ENCODE measurements around the gene CEP192. TPM values are rescaled to one million over a fixed set of nuclear protein-coding genes. Genes with fewer than 3 reads are reported as not detected.

CEP192 gene
- total and polyA plus RNA-seq, 2 donors (not counting 1 experiment from before 2014, with no cell fraction given), result 39.3 to 47.3 TPM

GRCh38 chr18:12960395-12960794 is 30.8 kb upstream of the CEP192 start:
- CTCF ChIA-PET, result no interaction called here
- ATAC-seq (ENCODE audit: low read depth), result no peak

GRCh38 chr18:12960853-12961397 is 30.2 kb upstream of the CEP192 start:
- ChIA-PET POLR2A (no interaction called here), CTCF (no interaction called here)
- H3K27me3 ChIP-seq (replicated peaks in 1 of 4; ENCODE audit: control extremely low read depth in 1 of 4, control insufficient read depth in 3 of 4, insufficient read depth in 4 of 4, low read length in 3 of 4), result no peaks in the 10 kb centered on the region
- H4K20me1 ChIP-seq (ENCODE audit: control insufficient read depth, insufficient read depth, low read length, poor library complexity, severe bottlenecking), result peaks cover 29% of the 10 kb centered on the region
- Mint-ChIP-seq H3K9me3 (ENCODE audit: insufficient read depth) (no peaks in the 10 kb centered on the region), H3K27me3 (no peaks in the 10 kb centered on the region), H3K4me3 (no peak overlapping the region), H3K4me1 (no peaks in the 10 kb centered on the region), H3K27ac (no peak overlapping the region)
- H2AFZ ChIP-seq (ENCODE audit: insufficient read depth, low read depth, low read length, poor library complexity, severe bottlenecking), result no peak overlapping the region
- peaks cover 18 to 59% of the 10 kb centered on the region in 2 experiments for H3K36me3 ChIP-seq (replicated peaks in 1 of 2; ENCODE audit: control extremely low read depth in 1 of 2, control insufficient read depth in 1 of 2, extremely low read depth in 1 of 2, insufficient read depth in 2 of 2, low read length in 1 of 2)
- ATAC-seq (ENCODE audit: low read depth) (no peak), DNase-seq (no peak)
- no peak overlapping the region for H3K9ac ChIP-seq (ENCODE audit: low read length)
- H3K9me3 ChIP-seq (ENCODE audit: control extremely low read depth in 1 of 3, control insufficient read depth in 2 of 3, insufficient read depth in 1 of 3, low read length in 2 of 3), result peaks cover 0 to 2% (median 2%) of the 10 kb centered on the region in 3 donors
- no peak overlapping the region for H3K4me3 ChIP-seq (ENCODE audit: control extremely low read depth in 1 of 5, extremely low read depth in 1 of 5, insufficient read depth in 1 of 5, low read depth in 2 of 5, low read length in 4 of 5)
- no peak overlapping the region for H3K27ac ChIP-seq (ENCODE audit: low read length in 2 of 2)
- intact Hi-C loops (cut with micrococcal nuclease), result no loop called here
- TF ChIP-seq CTCF (IDR thresholded peaks at IDR 0.05), result no peak
- no peak for TF ChIP-seq EZH2 (IDR thresholded peaks at IDR 0.05; ENCODE audit: borderline replicate concordance, insufficient read depth, low read depth, low read length, poor library complexity, severe bottlenecking)
- 99% methylated on average over 6 of the region's 6 CpGs for WGBS (ENCODE audit: insufficient coverage)
- no peak overlapping the region for H3K4me2 ChIP-seq (replicated peaks; ENCODE audit: low read depth, low read length, poor library complexity, severe bottlenecking)
- H3K79me2 ChIP-seq (ENCODE audit: control insufficient read depth, insufficient read depth, low read length), result peaks cover 69% of the 10 kb centered on the region
- H3K4me1 ChIP-seq (ENCODE audit: control insufficient read depth in 2 of 2, insufficient read depth in 2 of 2, low read length in 2 of 2), result no peaks in the 10 kb centered on the region

More at GRCh38 chr18:12960395-12960794, 30.8 kb upstream of the CEP192 start:
- no peak overlapping the region for H3K9ac ChIP-seq (ENCODE audit: low read length)
- Mint-ChIP-seq H3K4me3 (no peak overlapping the region), H3K27ac (no peak overlapping the region), H3K27me3 (no peaks in the 10 kb centered on the region), H3K9me3 (ENCODE audit: insufficient read depth) (no peaks in the 10 kb centered on the region), H3K4me1 (no peaks in the 10 kb centered on the region)
- no peak overlapping the region for H2AFZ ChIP-seq (ENCODE audit: insufficient read depth, low read depth, low read length, poor library complexity, severe bottlenecking)
- POLR2A ChIA-PET, result no interaction called here
- no peaks in the 10 kb centered on the region for H3K4me1 ChIP-seq (ENCODE audit: control insufficient read depth in 2 of 2, insufficient read depth in 2 of 2, low read length in 2 of 2)
- intact Hi-C loops (cut with micrococcal nuclease), result no loop called here
- peaks cover 72% of the 10 kb centered on the region for H3K79me2 ChIP-seq (ENCODE audit: control insufficient read depth, insufficient read depth, low read length)
- WGBS (ENCODE audit: insufficient coverage), result 100% methylated on average over 1 of the region's 2 CpGs
- peaks cover 19 to 58% of the 10 kb centered on the region in 2 experiments for H3K36me3 ChIP-seq (replicated peaks in 1 of 2; ENCODE audit: control extremely low read depth in 1 of 2, control insufficient read depth in 1 of 2, extremely low read depth in 1 of 2, insufficient read depth in 2 of 2, low read length in 1 of 2)
- peaks cover 0 to 2% (median 2%) of the 10 kb centered on the region in 3 donors for H3K9me3 ChIP-seq (ENCODE audit: control extremely low read depth in 1 of 3, control insufficient read depth in 2 of 3, insufficient read depth in 1 of 3, low read length in 2 of 3)
- no peak overlapping the region for H3K27ac ChIP-seq (ENCODE audit: low read length in 2 of 2)
- no peak overlapping the region for H3K4me2 ChIP-seq (replicated peaks; ENCODE audit: low read depth, low read length, poor library complexity, severe bottlenecking)
- no peak for DNase-seq
- TF ChIP-seq CTCF (IDR thresholded peaks at IDR 0.05), result no peak
- TF ChIP-seq EZH2 (IDR thresholded peaks at IDR 0.05; ENCODE audit: borderline replicate concordance, insufficient read depth, low read depth, low read length, poor library complexity, severe bottlenecking), result no peak
- no peak overlapping the region for H3K4me3 ChIP-seq (ENCODE audit: control extremely low read depth in 1 of 5, extremely low read depth in 1 of 5, insufficient read depth in 1 of 5, low read depth in 2 of 5, low read length in 4 of 5)
- H3K27me3 ChIP-seq (replicated peaks in 1 of 4; ENCODE audit: control extremely low read depth in 1 of 4, control insufficient read depth in 3 of 4, insufficient read depth in 4 of 4, low read length in 3 of 4), result no peaks in the 10 kb centered on the region
- H4K20me1 ChIP-seq (ENCODE audit: control insufficient read depth, insufficient read depth, low read length, poor library complexity, severe bottlenecking), result peaks cover 29% of the 10 kb centered on the region
